G401.6 (cell line): ENCODE measurements around the gene MYT1.

ENCODE experiments used
- FAIRE-seq: peaks from 2 replicates; lab custom pipeline; 2012; peaks lifted over from hg19 to GRCh38; lab: Jason Lieb, UNC

MYT1 gene

GRCh38 chr20:64155258-64156135, 8.8 kb upstream of the MYT1 start:
- no peak for FAIRE-seq

- no peak for FAIRE-seq
Measured at GRCh38 chr20:64156136-64156885, 7.9 kb upstream of the MYT1 start.

- no peak for FAIRE-seq
Measured at GRCh38 chr20:64156886-64157875, 7.1 kb upstream of the MYT1 start.

GRCh38 chr20:64157878-64158277, 6.4 kb upstream of the MYT1 start:
- FAIRE-seq = no peak

GRCh38 chr20:64158346-64159285, 5.6 kb upstream of the MYT1 start:
- FAIRE-seq = no peak

GRCh38 chr20:64159286-64159680, 5.0 kb upstream of the MYT1 start:
- FAIRE-seq = no peak

- no peak for FAIRE-seq
Measured at GRCh38 chr20:64159711-64160110, 4.5 kb upstream of the MYT1 start.

- FAIRE-seq = no peak
Measured at GRCh38 chr20:64160118-64160517, 4.1 kb upstream of the MYT1 start.

GRCh38 chr20:64160526-64161355, 3.5 kb upstream of the MYT1 start:
- no peak for FAIRE-seq

GRCh38 chr20:64161356-64162238, 2.7 kb upstream of the MYT1 start:
- no peak for FAIRE-seq

GRCh38 chr20:64162239-64162910, 1.9 kb upstream of the MYT1 start:
- FAIRE-seq = no peak

GRCh38 chr20:64163776-64164122, 503 bp upstream of the MYT1 start:
- no peak for FAIRE-seq

GRCh38 chr20:64165866-64166600, 1.8 kb downstream of the MYT1 start:
- no peak for FAIRE-seq

GRCh38 chr20:64166721-64167615, 2.7 kb downstream of the MYT1 start:
- FAIRE-seq = no peak

- no peak for FAIRE-seq
Measured at GRCh38 chr20:64167676-64168075, 3.4 kb downstream of the MYT1 start.

GRCh38 chr20:64168381-64169090, 4.3 kb downstream of the MYT1 start:
- no peak for FAIRE-seq
